Measurements from ENCODE around the gene TEX28. TPM values are rescaled to one million over a fixed set of nuclear protein-coding genes. Genes with fewer than 3 reads are reported as not detected.
"Not testable (repeated sequence)": the region's sequence is repeated elsewhere in the genome, so short reads cannot be mapped to it uniquely, and the experiment has no call there.

TEX28 gene
- total RNA-seq, 2 experiments from 2014 or later, result not detected

DNA sequence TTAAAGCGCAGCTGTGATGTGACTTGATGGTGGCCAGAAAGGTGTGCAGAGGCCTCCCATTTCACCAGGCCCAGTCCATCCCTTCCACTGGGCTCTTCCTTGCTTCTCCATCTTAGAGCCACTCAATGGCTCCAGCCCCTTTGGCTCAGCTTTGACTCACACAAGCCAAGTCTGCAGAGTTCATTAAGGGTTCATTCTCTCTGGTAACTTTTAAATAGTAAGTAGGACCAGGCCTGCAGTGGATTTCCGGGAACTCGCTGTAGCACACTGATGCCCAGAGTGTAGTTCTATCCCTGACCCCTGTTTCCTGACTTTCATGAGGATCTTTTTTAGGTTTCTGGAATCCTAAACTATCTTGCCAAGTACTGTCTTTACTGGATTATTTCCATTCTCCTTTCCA lies 25.7 kb downstream of the TEX28 start:
- H3K4me3 Mint-ChIP-seq; H3K9me3 Mint-ChIP-seq; H3K27me3 Mint-ChIP-seq (ENCODE audit: low read depth); intact Hi-C loops (cut with micrococcal nuclease); H3K4me1 Mint-ChIP-seq (ENCODE audit: low read depth); H3K27ac Mint-ChIP-seq; CTCF ChIA-PET; H3K36me3 Mint-ChIP-seq (ENCODE audit: low read depth); DNase-seq: not testable (repeated sequence)

DNA sequence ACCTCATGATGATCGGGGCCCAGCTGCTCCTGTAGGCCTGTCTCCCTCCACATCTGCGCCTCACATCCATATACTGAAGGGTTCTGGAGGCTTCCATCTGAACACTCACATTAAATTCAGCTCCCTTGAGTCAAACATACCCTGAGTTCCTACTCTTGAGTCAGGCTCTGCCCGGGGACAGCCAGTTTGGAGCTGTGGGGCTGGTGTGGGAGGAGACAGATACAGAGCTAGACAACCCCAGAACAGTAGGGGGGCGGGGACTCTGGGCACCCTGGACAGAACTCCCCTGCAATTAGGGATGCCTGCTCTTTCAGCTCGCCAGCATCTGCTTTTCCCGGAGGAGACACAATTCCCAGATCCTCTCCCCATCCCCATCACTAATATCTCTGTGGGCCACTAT lies 31.9 kb downstream of the TEX28 start:
- not testable (repeated sequence) for H3K9me3 Mint-ChIP-seq

DNA sequence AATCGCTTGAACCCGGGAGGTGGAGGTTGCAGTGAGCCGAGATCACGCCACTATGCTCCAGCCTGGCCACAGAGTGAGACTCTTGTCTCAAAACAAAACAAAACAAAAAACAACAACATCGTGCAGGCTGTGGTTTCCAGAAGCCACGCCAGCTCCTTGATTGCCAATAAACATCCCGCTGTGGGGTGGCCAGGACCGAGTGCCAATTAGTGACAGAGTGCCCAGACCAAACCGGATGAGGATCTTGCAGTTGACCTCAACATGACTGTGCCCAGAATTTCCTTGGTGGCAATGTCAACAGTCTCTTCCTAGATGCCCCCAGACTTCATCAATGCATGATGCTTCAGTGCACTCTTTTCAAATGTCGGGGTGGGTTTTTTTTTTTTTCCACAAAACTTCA lies 36.2 kb downstream of the TEX28 start:
- DNase-seq; H3K36me3 Mint-ChIP-seq (ENCODE audit: low read depth); H3K4me3 Mint-ChIP-seq; H3K9me3 Mint-ChIP-seq; intact Hi-C loops (cut with micrococcal nuclease); H3K4me1 Mint-ChIP-seq (ENCODE audit: low read depth); H3K27me3 Mint-ChIP-seq (ENCODE audit: low read depth); CTCF ChIA-PET; H3K27ac Mint-ChIP-seq: not testable (repeated sequence)

More for the DNA sequence above, 31.9 kb downstream of the TEX28 start:
- H3K27ac Mint-ChIP-seq; H3K36me3 Mint-ChIP-seq (ENCODE audit: low read depth); intact Hi-C loops (cut with micrococcal nuclease); CTCF ChIA-PET; H3K4me3 Mint-ChIP-seq; H3K27me3 Mint-ChIP-seq (ENCODE audit: low read depth); H3K4me1 Mint-ChIP-seq (ENCODE audit: low read depth); DNase-seq: not testable (repeated sequence)

DNA sequence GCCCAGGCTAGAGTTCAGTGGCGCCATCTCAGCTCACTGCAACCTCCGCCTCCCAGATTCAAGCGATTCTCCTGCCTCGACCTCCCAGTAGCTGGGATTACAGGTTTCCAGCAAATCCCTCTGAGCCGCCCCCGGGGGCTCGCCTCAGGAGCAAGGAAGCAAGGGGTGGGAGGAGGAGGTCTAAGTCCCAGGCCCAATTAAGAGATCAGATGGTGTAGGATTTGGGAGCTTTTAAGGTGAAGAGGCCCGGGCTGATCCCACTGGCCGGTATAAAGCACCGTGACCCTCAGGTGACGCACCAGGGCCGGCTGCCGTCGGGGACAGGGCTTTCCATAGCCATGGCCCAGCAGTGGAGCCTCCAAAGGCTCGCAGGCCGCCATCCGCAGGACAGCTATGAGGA lies 37.6 kb downstream of the TEX28 start, which contains the start of gene OPN1MW3:
Gene OPN1MW3, plus strand, starts transcription at position 301 of the 400 bp plus-strand sequence. Its CDS starts 38 bp downstream, at position 339.
- H3K4me1 Mint-ChIP-seq (ENCODE audit: low read depth); intact Hi-C loops (cut with micrococcal nuclease); H3K9me3 Mint-ChIP-seq; H3K36me3 Mint-ChIP-seq (ENCODE audit: low read depth); DNase-seq; H3K27ac Mint-ChIP-seq; CTCF ChIA-PET; H3K4me3 Mint-ChIP-seq; H3K27me3 Mint-ChIP-seq (ENCODE audit: low read depth): not testable (repeated sequence)

DNA sequence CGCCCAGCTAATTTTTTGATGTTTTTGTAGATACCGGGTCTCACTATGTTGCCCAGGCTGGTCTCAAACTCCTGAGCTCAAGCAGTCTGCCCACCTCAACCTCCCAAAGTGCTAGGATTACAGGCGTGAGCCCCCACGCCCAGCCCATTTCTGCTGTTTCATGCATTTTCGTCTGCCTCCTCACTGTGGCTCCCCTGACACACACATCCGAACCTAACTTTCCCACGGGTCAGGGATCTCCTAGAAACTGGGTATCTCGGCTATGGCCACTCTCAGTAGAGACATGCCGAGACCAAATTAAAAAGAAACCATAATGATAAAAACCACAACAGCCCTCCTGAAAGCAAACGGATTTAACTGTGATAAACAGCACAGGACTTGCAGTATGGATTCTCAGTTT lies 46.8 kb downstream of the TEX28 start:
- H3K27me3 Mint-ChIP-seq (ENCODE audit: low read depth); CTCF ChIA-PET; H3K9me3 Mint-ChIP-seq; H3K4me1 Mint-ChIP-seq (ENCODE audit: low read depth); DNase-seq; H3K27ac Mint-ChIP-seq; H3K4me3 Mint-ChIP-seq; H3K36me3 Mint-ChIP-seq (ENCODE audit: low read depth); intact Hi-C loops (cut with micrococcal nuclease): not testable (repeated sequence)

DNA sequence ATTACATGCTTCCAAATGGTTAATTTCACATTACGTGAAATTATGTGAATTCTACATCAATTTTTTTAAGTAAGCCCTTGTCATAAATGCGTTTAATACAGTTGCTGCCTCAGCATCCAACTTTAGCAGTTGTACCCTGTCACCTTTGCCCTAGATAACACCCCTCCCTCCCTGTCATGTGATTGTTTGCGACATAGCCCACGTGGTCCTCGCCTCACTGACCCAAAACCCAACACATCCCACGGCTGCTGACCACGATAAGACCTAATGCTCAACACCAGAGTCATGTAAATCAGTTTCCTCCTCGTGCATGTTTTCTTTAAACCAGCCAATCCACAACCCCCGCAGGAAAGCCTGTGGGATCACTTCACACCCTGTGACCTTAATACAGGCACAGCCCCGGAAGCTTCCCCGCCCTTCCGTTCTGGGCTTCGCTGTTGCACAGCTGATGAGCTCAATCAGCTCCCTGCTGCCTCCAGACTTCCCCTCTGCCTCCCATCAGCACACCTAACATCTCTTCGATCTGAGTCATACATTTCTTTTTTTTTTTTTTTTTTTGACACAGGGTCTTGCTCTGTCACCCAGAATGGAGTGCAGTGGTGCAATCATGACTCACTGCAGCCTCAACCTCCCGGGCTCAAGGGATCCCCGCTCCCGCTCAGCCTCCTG lies 47.4 kb downstream of the TEX28 start:
- H3K4me1 Mint-ChIP-seq (ENCODE audit: low read depth); H3K4me3 Mint-ChIP-seq; CTCF ChIA-PET; H3K36me3 Mint-ChIP-seq (ENCODE audit: low read depth); H3K27me3 Mint-ChIP-seq (ENCODE audit: low read depth); intact Hi-C loops (cut with micrococcal nuclease); H3K27ac Mint-ChIP-seq; H3K9me3 Mint-ChIP-seq; DNase-seq: not testable (repeated sequence)

DNA sequence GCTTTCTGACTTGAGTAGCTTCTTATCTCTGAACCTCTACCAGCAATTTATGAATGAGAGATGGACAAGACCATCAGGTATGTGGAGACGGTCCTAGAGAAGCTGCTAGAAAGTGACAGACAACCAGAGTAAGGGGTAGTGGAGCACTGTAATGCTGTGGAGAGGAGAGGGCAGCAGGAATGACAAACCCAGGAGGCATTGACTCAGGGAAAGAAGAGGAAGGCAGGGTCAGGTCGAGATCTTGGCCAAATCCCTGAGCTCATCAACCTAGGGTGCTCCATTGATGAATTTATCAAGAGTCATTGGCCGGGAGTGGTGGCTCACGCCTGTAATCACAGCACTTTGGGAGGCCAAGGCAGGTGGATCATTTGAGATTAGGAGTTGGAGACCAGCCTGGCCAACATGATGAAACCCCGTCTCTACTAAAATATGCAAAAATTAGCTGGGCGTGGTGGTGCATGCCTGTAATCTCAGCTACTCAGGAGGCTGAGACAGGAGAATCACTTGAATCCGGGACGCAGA lies 54.9 kb downstream of the TEX28 start:
- H3K27ac Mint-ChIP-seq; H3K4me1 Mint-ChIP-seq (ENCODE audit: low read depth); intact Hi-C loops (cut with micrococcal nuclease); DNase-seq; H3K4me3 Mint-ChIP-seq; H3K36me3 Mint-ChIP-seq (ENCODE audit: low read depth); CTCF ChIA-PET; H3K27me3 Mint-ChIP-seq (ENCODE audit: low read depth); H3K9me3 Mint-ChIP-seq: not testable (repeated sequence)

DNA sequence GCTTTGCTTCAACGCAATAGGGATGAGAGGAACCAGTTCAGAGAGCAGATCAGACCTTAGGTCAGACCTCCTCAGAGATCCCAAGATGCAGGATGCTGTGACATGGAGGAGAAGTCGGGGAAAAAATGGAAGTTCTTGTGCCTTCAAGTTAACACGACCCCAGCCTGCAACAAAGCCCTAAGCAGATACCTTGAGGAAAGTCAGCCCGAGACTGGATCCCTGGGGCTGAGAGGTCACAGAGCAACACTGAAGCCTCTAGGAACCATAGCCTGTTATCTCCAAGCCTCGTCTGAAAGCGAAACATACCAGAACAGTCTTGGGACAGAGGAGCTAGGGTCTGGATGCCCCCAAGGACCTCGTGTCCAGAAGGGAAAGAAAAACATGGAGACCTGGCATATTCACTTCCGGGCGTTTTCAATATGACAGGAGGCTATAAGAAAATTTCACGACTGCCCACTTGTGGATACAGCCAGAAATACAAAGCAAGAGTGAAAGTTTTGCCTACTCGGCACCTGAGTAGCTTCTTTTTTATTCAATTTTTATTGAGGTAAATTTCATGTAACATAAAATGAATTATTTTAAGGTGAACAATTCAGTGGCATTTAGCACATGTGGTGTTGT lies 55.9 kb downstream of the TEX28 start:
- H3K27me3 Mint-ChIP-seq (ENCODE audit: low read depth); H3K27ac Mint-ChIP-seq; H3K36me3 Mint-ChIP-seq (ENCODE audit: low read depth); H3K9me3 Mint-ChIP-seq; DNase-seq; H3K4me1 Mint-ChIP-seq (ENCODE audit: low read depth); H3K4me3 Mint-ChIP-seq; intact Hi-C loops (cut with micrococcal nuclease); CTCF ChIA-PET: not testable (repeated sequence)

DNA sequence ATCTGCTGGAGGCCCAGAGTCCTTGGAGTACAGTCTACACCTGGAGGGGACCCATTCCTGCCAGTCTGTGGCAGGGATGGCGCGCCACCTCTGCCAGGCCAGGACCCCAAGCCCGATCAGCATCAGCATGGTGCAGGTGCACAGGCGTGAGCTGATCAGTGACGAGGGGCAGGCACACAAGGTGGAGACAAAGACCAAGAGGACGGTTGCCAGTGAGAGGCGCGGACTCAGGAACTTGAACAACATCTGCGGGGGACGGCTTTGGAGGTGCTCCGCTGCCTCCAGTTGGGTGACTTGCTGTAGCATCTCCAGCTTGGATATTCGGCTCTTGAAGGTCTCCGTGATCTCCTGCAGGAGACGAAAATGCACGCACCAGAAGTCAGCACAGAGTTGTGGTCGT lies 61.3 kb downstream of the TEX28 start:
- H3K27ac Mint-ChIP-seq; H3K4me3 Mint-ChIP-seq; DNase-seq; H3K27me3 Mint-ChIP-seq (ENCODE audit: low read depth); CTCF ChIA-PET; H3K36me3 Mint-ChIP-seq (ENCODE audit: low read depth); intact Hi-C loops (cut with micrococcal nuclease); H3K9me3 Mint-ChIP-seq; H3K4me1 Mint-ChIP-seq (ENCODE audit: low read depth): not testable (repeated sequence)

DNA sequence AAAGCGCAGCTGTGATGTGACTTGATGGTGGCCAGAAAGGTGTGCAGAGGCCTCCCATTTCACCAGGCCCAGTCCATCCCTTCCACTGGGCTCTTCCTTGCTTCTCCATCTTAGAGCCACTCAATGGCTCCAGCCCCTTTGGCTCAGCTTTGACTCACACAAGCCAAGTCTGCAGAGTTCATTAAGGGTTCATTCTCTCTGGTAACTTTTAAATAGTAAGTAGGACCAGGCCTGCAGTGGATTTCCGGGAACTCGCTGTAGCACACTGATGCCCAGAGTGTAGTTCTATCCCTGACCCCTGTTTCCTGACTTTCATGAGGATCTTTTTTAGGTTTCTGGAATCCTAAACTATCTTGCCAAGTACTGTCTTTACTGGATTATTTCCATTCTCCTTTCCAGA lies 63.5 kb downstream of the TEX28 start:
- H3K27me3 Mint-ChIP-seq (ENCODE audit: low read depth); H3K36me3 Mint-ChIP-seq (ENCODE audit: low read depth); CTCF ChIA-PET; H3K4me1 Mint-ChIP-seq (ENCODE audit: low read depth); H3K27ac Mint-ChIP-seq; intact Hi-C loops (cut with micrococcal nuclease); H3K9me3 Mint-ChIP-seq; DNase-seq; H3K4me3 Mint-ChIP-seq: not testable (repeated sequence)

DNA sequence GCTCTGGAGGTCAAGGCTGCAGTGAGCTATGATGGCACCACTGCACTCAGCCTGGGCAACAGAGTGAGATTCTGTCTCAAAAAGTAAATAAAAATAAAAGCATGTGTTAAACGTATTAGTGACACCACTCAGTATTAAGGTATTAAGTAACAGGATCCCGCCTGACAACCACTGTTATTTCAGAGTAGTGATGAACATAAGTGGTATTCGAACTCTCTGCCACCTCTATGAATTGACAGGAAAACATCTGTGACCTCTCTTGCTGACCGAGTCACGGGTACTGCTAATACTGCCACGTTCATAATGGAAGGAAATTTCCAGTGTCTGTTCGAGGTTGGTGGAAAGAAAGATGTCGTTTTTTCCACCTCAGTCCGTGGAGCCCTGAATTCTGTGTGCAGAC lies 68.2 kb downstream of the TEX28 start:
- H3K27ac Mint-ChIP-seq, H3K4me3 Mint-ChIP-seq: not testable (repeated sequence)

DNA sequence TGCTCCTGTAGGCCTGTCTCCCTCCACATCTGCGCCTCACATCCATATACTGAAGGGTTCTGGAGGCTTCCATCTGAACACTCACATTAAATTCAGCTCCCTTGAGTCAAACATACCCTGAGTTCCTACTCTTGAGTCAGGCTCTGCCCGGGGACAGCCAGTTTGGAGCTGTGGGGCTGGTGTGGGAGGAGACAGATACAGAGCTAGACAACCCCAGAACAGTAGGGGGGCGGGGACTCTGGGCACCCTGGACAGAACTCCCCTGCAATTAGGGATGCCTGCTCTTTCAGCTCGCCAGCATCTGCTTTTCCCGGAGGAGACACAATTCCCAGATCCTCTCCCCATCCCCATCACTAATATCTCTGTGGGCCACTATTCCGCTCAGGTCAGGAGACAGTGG lies 69.6 kb downstream of the TEX28 start:
- H3K36me3 Mint-ChIP-seq (ENCODE audit: low read depth); H3K27me3 Mint-ChIP-seq (ENCODE audit: low read depth); H3K4me1 Mint-ChIP-seq (ENCODE audit: low read depth); H3K27ac Mint-ChIP-seq; CTCF ChIA-PET; intact Hi-C loops (cut with micrococcal nuclease); H3K9me3 Mint-ChIP-seq; H3K4me3 Mint-ChIP-seq; DNase-seq: not testable (repeated sequence)

More for the DNA sequence above, 68.2 kb downstream of the TEX28 start:
- H3K9me3 Mint-ChIP-seq; H3K27me3 Mint-ChIP-seq (ENCODE audit: low read depth); H3K36me3 Mint-ChIP-seq (ENCODE audit: low read depth); CTCF ChIA-PET; H3K4me1 Mint-ChIP-seq (ENCODE audit: low read depth); intact Hi-C loops (cut with micrococcal nuclease); DNase-seq: not testable (repeated sequence)
